SK-N-SH (cell line): ENCODE data around the gene ZXDB. TPM values are rescaled to one million over a fixed set of nuclear protein-coding genes. Genes with fewer than 3 reads are reported as not detected.

Experiments used
- CTCF ChIA-PET: fragments of 300-600, 350-600 bp; formaldehyde crosslinking; extraction: SDS; loops from one replicate; lab custom pipeline; 2021; lab: Yijun Ruan, JAX
- POLR2A ChIA-PET: fragments of 350-600 bp; sonication (Branson Sonifier 250); formaldehyde crosslinking; extraction: SDS; loops from one replicate; lab custom pipeline; 2020; ENCODE audit warnings: antibody characterized with exemption, inconsistent platforms; lab: Yijun Ruan, JAX
- DNase-seq: peaks from one replicate; pipeline ENCODE4 v3.0.0; 2012
- H2AFZ ChIP-seq: fragments of 200-600 bp; sonication (generic); 2 replicates; pipeline ENCODE4 v1.8.1; 2016; ENCODE audit warnings: antibody characterized with exemption, mild to moderate bottlenecking, low read depth
- H3F3A ChIP-seq: fragments of 200-600 bp; sonication (generic); replicated peaks from 2 replicates; pipeline ENCODE3; 2016; ENCODE audit warnings: antibody characterized with exemption, mild to moderate bottlenecking; ENCODE audit not compliant: insufficient read depth
- H3K27ac ChIP-seq, 2 experiments: fragments of 200-500 bp in 1 of 2; fragments of 200-600 bp in 1 of 2; sonication (Bioruptor generic) in 1 of 2; sonication (generic), shearing (Covaris generic) in 1 of 2; 2 replicates each; pipeline versions ENCODE4 v1.5.1 to v1.6.1; 2014 to 2016; ENCODE audit warnings: low read depth in 2 of 2, inconsistent platforms in 1 of 2, low read length in 1 of 2, mild to moderate bottlenecking in 1 of 2, mixed read lengths in 1 of 2
- H3K27me3 ChIP-seq: fragments of 200-600 bp; sonication (generic), shearing (Covaris generic); 2 replicates; pipeline ENCODE4 v1.6.1; 2016; ENCODE audit warnings: mixed run types; ENCODE audit not compliant: insufficient read depth
- H3K36me3 ChIP-seq, 2 experiments: fragments of 200-500 bp in 1 of 2; fragments of 200-600 bp in 1 of 2; sonication (Bioruptor generic) in 1 of 2; sonication (generic) in 1 of 2; replicated peaks in 1 of 2; 2 replicates each; pipeline versions ENCODE3 to v1.5.1; 2014 to 2016; ENCODE audit warnings: low read length in 1 of 2, mild to moderate bottlenecking in 1 of 2; ENCODE audit not compliant: insufficient read depth in 2 of 2, control insufficient read depth in 1 of 2
- H3K4me1 ChIP-seq, 2 experiments: fragments of 200-500 bp in 1 of 2; fragments of 200-600 bp in 1 of 2; sonication (Bioruptor generic) in 1 of 2; sonication (generic), shearing (Covaris generic) in 1 of 2; 2 replicates each; pipeline versions ENCODE4 v1.5.1 to v1.6.1; 2014 to 2016; ENCODE audit warnings: low read depth in 1 of 2, low read length in 1 of 2, mixed run types in 1 of 2; ENCODE audit not compliant: insufficient read depth in 2 of 2, control insufficient read depth in 1 of 2
- H3K4me2 ChIP-seq: fragments of 200-600 bp; sonication (generic), shearing (Covaris generic); 2 replicates; pipeline ENCODE4 v1.6.1; 2017; ENCODE audit warnings: mixed run types
- H3K4me3 ChIP-seq, 2 experiments: fragments of 200-500 bp in 1 of 2; fragments of 200-600 bp in 1 of 2; sonication (Bioruptor generic) in 1 of 2; sonication (generic), shearing (Covaris generic) in 1 of 2; 2 replicates each; pipeline versions ENCODE4 v1.5.1 to v1.8.1; 2014 to 2016; ENCODE audit warnings: low read depth in 2 of 2, inconsistent platforms in 1 of 2, low read length in 1 of 2, mild to moderate bottlenecking in 1 of 2, mixed read lengths in 1 of 2, moderate library complexity in 1 of 2
- H3K79me2 ChIP-seq: fragments of 200-600 bp; sonication (generic); 2 replicates; pipeline ENCODE4 v1.8.1; 2017; ENCODE audit warnings: mild to moderate bottlenecking; ENCODE audit not compliant: insufficient read depth
- H3K9ac ChIP-seq: fragments of 200-600 bp; sonication (generic); 2 replicates; pipeline ENCODE4 v1.6.1; 2017; ENCODE audit warnings: mixed run types
- H3K9me2 ChIP-seq: fragments of 200-600 bp; sonication (generic); 2 replicates; pipeline ENCODE4 v1.6.1; 2017; ENCODE audit warnings: mixed run types
- H3K9me3 ChIP-seq: fragments of 200-600 bp; sonication (generic); 2 replicates; pipeline ENCODE4 v1.6.1; 2017; ENCODE audit warnings: mixed run types, mild to moderate bottlenecking, moderate library complexity
- H4K20me1 ChIP-seq: fragments of 200-600 bp; sonication (generic); 2 replicates; pipeline ENCODE4 v1.6.1; 2017; ENCODE audit warnings: mild to moderate bottlenecking, mixed run types; ENCODE audit not compliant: insufficient read depth
- CHD2 ChIP-seq: fragments of 150-350 bp; IDR thresholded peaks from 2 replicates; pipeline ENCODE4 v1.6.1; 2018; ENCODE audit warnings: low read length; ENCODE audit not compliant: partially characterized antibody
- ELF1 ChIP-seq: IDR thresholded peaks from 2 replicates; pipeline ENCODE4 v1.4.0; 2012
- EP300 ChIP-seq, 2 experiments: IDR thresholded peaks; 2 replicates each; pipeline versions ENCODE4 v1.4.0 to v1.6.1; 2012; ENCODE audit warnings: borderline replicate concordance in 1 of 2, low read depth in 1 of 2, low read length in 1 of 2
- EZH2phosphoT487 ChIP-seq: fragments of 200-600 bp; sonication (generic); IDR thresholded peaks from 2 replicates; pipeline ENCODE4 v1.6.1; 2017; ENCODE audit warnings: low read depth, mixed run types, mild to moderate bottlenecking, antibody characterized with exemption, moderate library complexity, borderline replicate concordance
- FOSL2 ChIP-seq: IDR thresholded peaks from 2 replicates; pipeline ENCODE4 v1.4.0; 2012; ENCODE audit warnings: low read depth, mild to moderate bottlenecking, moderate library complexity, borderline replicate concordance
- FOXJ3 ChIP-seq: sonication (generic); formaldehyde crosslinking; IDR thresholded peaks from 2 replicates; pipeline ENCODE4 v1.5.1; 2020; ENCODE audit warnings: mild to moderate bottlenecking, missing genetic modification reagents
- GABPA ChIP-seq: IDR thresholded peaks from 2 replicates; pipeline ENCODE4 v1.4.0; 2012; ENCODE audit warnings: low read depth, mild to moderate bottlenecking
- GATA2 ChIP-seq: sonication (generic); formaldehyde crosslinking; IDR thresholded peaks from 2 replicates; pipeline ENCODE4 v1.5.0; 2020; ENCODE audit warnings: mild to moderate bottlenecking, missing genetic modification reagents
- JUND ChIP-seq: IDR thresholded peaks from 2 replicates; pipeline ENCODE4 v1.4.0; 2012
- MAX ChIP-seq: IDR thresholded peaks from 2 replicates; pipeline ENCODE4 v1.4.0; 2012; ENCODE audit warnings: low read depth
- MEF2A ChIP-seq: IDR thresholded peaks from 2 replicates; pipeline ENCODE4 v1.4.0; 2012; ENCODE audit warnings: low read depth, borderline replicate concordance
- MXI1 ChIP-seq: IDR thresholded peaks from 2 replicates; pipeline ENCODE4 v1.6.1; 2012; ENCODE audit warnings: mild to moderate bottlenecking, low read depth, low read length, improper control_type of control experiment
- NFIC ChIP-seq: IDR thresholded peaks from 2 replicates; pipeline ENCODE4 v1.4.0; 2012; ENCODE audit warnings: borderline replicate concordance
- NRF1 ChIP-seq: IDR thresholded peaks from 2 replicates; pipeline ENCODE4 v1.6.1; 2012; ENCODE audit warnings: low read depth, mild to moderate bottlenecking, low read length
- PBX3 ChIP-seq: IDR thresholded peaks from 2 replicates; pipeline ENCODE4; 2012
- POLR2AphosphoS5 ChIP-seq: IDR thresholded peaks from 2 replicates; pipeline ENCODE4 v1.6.1; 2012; ENCODE audit warnings: low read depth, low read length
- RAD21 ChIP-seq: IDR thresholded peaks from 2 replicates; pipeline ENCODE4 v1.6.1; 2012; ENCODE audit warnings: mild to moderate bottlenecking, low read length
- RCOR1 ChIP-seq: fragments of 150-350 bp; IDR thresholded peaks from 2 replicates; pipeline ENCODE4 v1.6.1; 2017; ENCODE audit warnings: antibody characterized with exemption, low read length
- REST ChIP-seq: IDR thresholded peaks from 2 replicates; pipeline ENCODE4 v1.6.1; 2012; ENCODE audit warnings: mild to moderate bottlenecking, low read depth, low read length, moderate library complexity
- RFX5 ChIP-seq: IDR thresholded peaks from 2 replicates; pipeline ENCODE4 v1.6.1; 2012; ENCODE audit warnings: mild to moderate bottlenecking, improper control_type of control experiment, low read length
- SIN3A ChIP-seq: IDR thresholded peaks from 2 replicates; pipeline ENCODE4 v1.6.1; 2012; ENCODE audit warnings: low read depth, mild to moderate bottlenecking, low read length, moderate library complexity, borderline replicate concordance
- SMC3 ChIP-seq: IDR thresholded peaks from 2 replicates; pipeline ENCODE4 v1.6.1; 2012; ENCODE audit warnings: low read depth, low read length, improper control_type of control experiment
- TAF1 ChIP-seq: IDR thresholded peaks from 2 replicates; pipeline ENCODE4 v1.6.1; 2012; ENCODE audit warnings: low read depth, mild to moderate bottlenecking, low read length, moderate library complexity, borderline replicate concordance
- TCF12 ChIP-seq: IDR thresholded peaks from 2 replicates; pipeline ENCODE4 v1.4.0; 2012
- TEAD4 ChIP-seq: IDR thresholded peaks from 2 replicates; pipeline ENCODE4 v1.4.0; 2012; ENCODE audit warnings: mild to moderate bottlenecking, borderline replicate concordance; ENCODE audit not compliant: insufficient read depth
- USF2 ChIP-seq: fragments of 150-350 bp; IDR thresholded peaks from 2 replicates; pipeline ENCODE4 v1.6.1; 2017; ENCODE audit warnings: antibody characterized with exemption, low read length, low read depth, borderline replicate concordance
- YY1 ChIP-seq: IDR thresholded peaks from 2 replicates; pipeline ENCODE4 v1.4.0; 2012; ENCODE audit warnings: low read depth, mild to moderate bottlenecking
- ZBTB33 ChIP-seq: IDR thresholded peaks from 2 replicates; pipeline ENCODE4 v1.4.0; 2012; ENCODE audit warnings: low read depth, borderline replicate concordance
- WGBS: methylation state at CpG from one replicate; pipeline ENCODE4 v1.1.6; 2017; ENCODE audit warnings: low lambda C conversion rate; 5-methylcytosine and 5-hydroxymethylcytosine counted together
- polyA plus RNA-seq, 3 experiments: library from polyadenylated mRNA; depleted of rRNA; stranded (reverse); fragments of >200 nt; gene quantifications; 2 replicates each; pipeline ENCODE4 v1.2.3, GENCODE V29; 2012

The ZXDB gene
- polyA plus RNA-seq, 1 of the 3 experiments (the other 2 are of a cell fraction), result 1.7 TPM

- Histone ChIP-seq H3K27me3 (no peaks in the 10 kb centered on the region), H3K9ac (no peak overlapping the region), H3K27ac (peak overlapping the region; percentile 73 to 87), H2AFZ (no peak overlapping the region), H3K79me2 (peaks cover 27% of the 10 kb centered on the region), H3K9me2 (no peaks in the 10 kb centered on the region), H3K4me1 (peaks cover 0 to 3% of the 10 kb centered on the region in 2 experiments; a peak in 2 of 4 replicates), H3K9me3 (no peaks in the 10 kb centered on the region), H3K4me3 (peak overlapping the region in 1 of 2 experiments; percentile 37; a peak in 3 of 4 replicates), H4K20me1 (peaks cover 20% of the 10 kb centered on the region; the same call in 1 of the 2 replicates), H3K4me2 (peak overlapping the region; percentile 57), H3F3A (peaks cover 20% of the 10 kb centered on the region), H3K36me3 (no peaks in the 10 kb centered on the region)
- ChIA-PET POLR2A (no interaction called here), CTCF (no interaction called here)
- DNase-seq, result no peak
- 3% methylated on average over 1 of the region's 1 CpG for WGBS
- TF ChIP-seq USF2 (no peak), SIN3A (no peak), EP300 (IDR thresholded peaks at IDR 0.05; ENCODE audit: borderline replicate concordance in 1 of 2, low read depth in 1 of 2, low read length in 1 of 2) (peak; percentile 46 to 63), YY1 (no peak), CHD2 (no peak), GATA2 (CRISPR knock-in tag) (no peak), TEAD4 (peak; percentile 15; the same call in 1 of the 2 replicates), POLR2AphosphoS5 (no peak; the same call in 1 of the 2 replicates), RAD21 (no peak), ZBTB33 (peak; percentile 48; the same call in 1 of the 2 replicates), JUND (peak; percentile 90), MEF2A (0 out of 2 replicates have a peak, but pooled peaks have one; percentile 35), RFX5 (no peak), REST (no peak), TCF12 (peak; percentile 89), TAF1 (no peak), ELF1 (peak; percentile 39; the same call in 1 of the 2 replicates), NFIC (peak; percentile 77; the same call in 1 of the 2 replicates), GABPA (no peak), MAX (peak; percentile 36; the same call in 1 of the 2 replicates), EZH2phosphoT487 (no peak), RCOR1 (no peak), FOSL2 (peak; percentile 89), PBX3 (peak; percentile 77), MXI1 (no peak; the same call in 1 of the 2 replicates), FOXJ3 (CRISPR knock-in tag) (no peak), NRF1 (no peak), SMC3 (no peak)
Measured at GRCh38 chrX:57595381-57595811, 3.6 kb downstream of the ZXDB start.
